Measurements from ENCODE around the gene MEX3D.
A peak's percentile ranks its signal among the peaks of the same experiment; 100 is the strongest.

Gene MEX3D

GRCh38 chr19:1509602-1510441, 58.3 kb downstream of the MEX3D start:
- no peak overlapping the region for H3K27ac ChIP-seq
- TF ChIP-seq ZFX (IDR thresholded peaks at IDR 0.05; ENCODE audit: borderline replicate concordance) (no peak), CTCF (IDR thresholded peaks at IDR 0.05) (no peak)

DNA sequence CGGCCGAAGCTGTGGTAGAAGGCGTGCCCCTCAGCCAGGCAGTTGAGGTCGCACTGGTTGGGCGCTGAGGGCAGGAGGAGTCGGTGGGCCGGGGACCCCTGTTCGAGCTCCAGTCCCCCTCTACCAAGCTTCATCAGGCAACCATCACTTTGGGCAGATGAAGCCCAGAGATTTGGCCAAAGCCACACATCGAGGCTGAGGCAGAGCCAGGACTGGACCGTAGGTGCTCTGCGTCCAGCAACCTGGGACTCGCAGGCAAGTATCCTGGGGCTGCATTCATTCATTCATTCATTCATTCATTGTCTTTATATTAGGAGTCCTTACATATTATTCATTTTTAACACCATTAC, 59.6 kb downstream of the MEX3D start:
- H3K27ac ChIP-seq = peak overlapping the region; percentile 89
- no peak for TF ChIP-seq ZFX (IDR thresholded peaks at IDR 0.05; ENCODE audit: borderline replicate concordance)
- TF ChIP-seq CTCF (IDR thresholded peaks at IDR 0.05) = no peak

GRCh38 chr19:1507763-1508506, 60.2 kb downstream of the MEX3D start:
- H3K27ac ChIP-seq = peak overlapping the region; percentile 89
- TF ChIP-seq ZFX (IDR thresholded peaks at IDR 0.05; ENCODE audit: borderline replicate concordance) = no peak
- TF ChIP-seq CTCF (IDR thresholded peaks at IDR 0.05) = no peak

DNA sequence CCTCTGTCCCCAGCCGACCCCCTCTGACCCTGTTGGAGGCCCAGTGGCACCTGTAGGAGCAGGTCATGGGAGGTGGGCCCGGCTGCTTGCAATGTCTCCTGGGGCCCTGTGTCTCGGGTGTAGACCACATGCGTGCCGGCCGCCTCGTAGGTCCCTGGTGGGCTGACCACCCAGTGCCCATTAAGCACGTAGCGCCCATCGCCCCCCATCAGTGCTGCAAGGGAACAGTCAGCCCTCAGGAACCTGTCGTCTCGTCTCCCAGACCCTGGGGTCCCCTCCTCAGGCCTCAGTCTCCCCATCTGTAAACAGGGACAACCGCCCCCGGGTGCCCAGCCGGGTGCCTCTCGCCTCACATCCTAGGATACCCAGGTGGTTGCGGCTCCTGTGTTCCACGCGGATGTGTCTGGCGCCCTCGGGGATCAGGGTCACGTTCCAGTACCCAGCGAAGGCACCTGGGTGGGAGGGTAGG, 60.9 kb downstream of the MEX3D start:
- peak overlapping the region; percentile 89 for H3K27ac ChIP-seq
- TF ChIP-seq CTCF (IDR thresholded peaks at IDR 0.05) (no peak), ZFX (IDR thresholded peaks at IDR 0.05; ENCODE audit: borderline replicate concordance) (no peak)

DNA sequence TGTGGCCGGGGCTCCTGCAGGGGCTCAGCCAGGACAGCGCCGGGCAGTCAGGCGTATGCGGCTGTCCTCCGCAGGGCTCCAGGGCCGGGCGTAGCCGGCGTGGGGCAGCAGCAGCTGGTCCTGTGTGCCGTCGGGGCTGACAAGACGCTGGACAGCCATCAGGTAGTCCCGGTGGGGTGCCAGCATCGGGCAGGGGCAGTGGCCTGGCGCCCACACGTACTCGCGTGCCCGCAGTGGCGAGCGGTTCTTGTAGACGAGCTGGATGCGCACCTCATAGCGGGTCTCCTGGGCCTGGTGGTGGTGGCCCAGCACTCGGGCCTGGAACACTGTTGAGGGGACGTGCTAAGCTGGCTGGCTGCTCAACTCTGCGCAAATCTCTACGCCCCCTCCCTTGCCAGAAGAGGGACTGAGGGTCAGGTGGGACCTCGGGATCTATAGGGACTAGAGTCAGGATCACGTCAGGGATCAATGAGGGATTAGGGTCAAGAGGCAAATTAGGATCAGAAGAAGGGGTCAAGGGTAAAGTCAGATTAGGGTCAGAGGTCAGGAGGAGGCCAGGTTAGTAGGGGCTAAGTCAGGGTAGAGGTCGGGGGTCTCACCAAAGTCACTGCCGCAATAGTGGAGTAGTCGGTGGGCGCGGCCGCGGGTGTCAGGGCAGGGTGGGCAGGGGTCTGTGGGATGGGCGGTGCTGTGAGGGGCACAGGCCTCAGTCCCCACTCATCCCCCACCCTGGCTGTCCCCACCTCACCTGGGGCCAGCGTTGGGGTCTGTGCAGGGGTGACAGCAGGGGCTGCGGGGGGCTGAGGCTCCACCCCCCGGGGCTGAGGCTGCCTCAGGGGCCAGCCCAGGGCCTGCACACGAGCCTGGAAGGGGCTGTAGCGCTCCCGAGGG, 61.9 kb downstream of the MEX3D start:
- no peak overlapping the region for H3K27ac ChIP-seq
- no peak for TF ChIP-seq ZFX (IDR thresholded peaks at IDR 0.05; ENCODE audit: borderline replicate concordance)
- no peak for TF ChIP-seq CTCF (IDR thresholded peaks at IDR 0.05)

GRCh38 chr19:1505012-1505411, 63.1 kb downstream of the MEX3D start:
- TF ChIP-seq ZFX (IDR thresholded peaks at IDR 0.05; ENCODE audit: borderline replicate concordance) = no peak
- TF ChIP-seq CTCF (IDR thresholded peaks at IDR 0.05) = no peak
- H3K27ac ChIP-seq = no peak overlapping the region
